Measurements from ENCODE around the gene PDXDC1. TPM values are rescaled to one million over a fixed set of nuclear protein-coding genes. Genes with fewer than 3 reads are reported as not detected.
"Not testable (repeated sequence)": the region's sequence is repeated elsewhere in the genome, so short reads cannot be mapped to it uniquely, and the experiment has no call there.

PDXDC1 gene
- total RNA-seq, 1 donor from 2014 or later: 123 TPM

DNA sequence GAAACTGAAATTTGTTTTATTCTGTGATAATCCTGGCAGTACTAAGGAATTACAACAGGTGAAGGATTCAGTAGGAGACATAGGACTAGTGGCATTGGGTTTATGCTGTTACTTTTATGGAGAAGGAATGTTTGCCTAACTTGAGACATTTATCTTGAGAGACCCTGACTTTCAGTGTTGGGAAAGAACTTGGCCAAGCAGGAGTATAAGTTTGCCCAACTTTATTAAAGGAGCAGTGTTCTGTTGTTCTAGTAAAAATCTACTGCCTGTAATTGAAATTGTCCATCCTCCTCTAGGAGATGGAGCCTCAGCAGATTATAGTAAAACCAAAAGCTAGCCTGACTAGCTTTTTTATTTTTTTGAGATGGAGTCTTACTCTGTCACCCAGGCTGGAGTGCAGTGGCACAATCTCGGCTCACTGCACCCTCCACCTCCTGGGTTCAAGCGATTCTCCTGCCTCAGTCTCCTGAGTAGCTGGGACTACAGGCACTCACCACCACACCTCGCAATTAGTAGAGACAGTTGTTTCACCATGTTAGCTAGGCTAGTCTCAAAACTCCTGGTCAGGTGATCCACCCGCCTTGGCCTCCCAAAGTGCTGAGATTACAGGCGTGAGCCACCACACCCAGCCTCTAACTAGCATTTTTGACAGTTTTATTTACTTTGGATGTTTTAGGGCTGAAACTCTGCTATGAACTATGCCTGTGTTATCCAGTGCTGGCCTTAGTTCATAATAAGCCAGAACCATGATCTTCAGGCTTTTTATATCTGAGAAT lies 30.7 kb downstream of the PDXDC1 start:
- FAIRE-seq; H3K27ac ChIP-seq (ENCODE audit: low read depth, low read length); H3K4me2 ChIP-seq (ENCODE audit: low read length); H3K4me3 Mint-ChIP-seq (ENCODE audit: unreplicated experiment); H3K27ac Mint-ChIP-seq (ENCODE audit: unreplicated experiment); H3K9ac ChIP-seq (ENCODE audit: low read length); H3K4me1 ChIP-seq (ENCODE audit: insufficient read depth, low read length); H3K9me3 Mint-ChIP-seq (ENCODE audit: unreplicated experiment); H3K4me3 ChIP-seq (ENCODE audit: insufficient read depth, low read depth, low read length); H2AFZ ChIP-seq (ENCODE audit: low read depth, low read length); H3K79me2 ChIP-seq (ENCODE audit: insufficient read depth, low read length); DNase-seq (ENCODE audit: low read depth); H3K9me3 ChIP-seq (ENCODE audit: insufficient read depth, low read depth, low read length); H3K4me1 Mint-ChIP-seq (ENCODE audit: low read depth, unreplicated experiment); H3K27me3 Mint-ChIP-seq (ENCODE audit: low read depth, unreplicated experiment); H3K27me3 ChIP-seq (ENCODE audit: insufficient read depth, low read length): not testable (repeated sequence)
- peaks cover 20% of the 10 kb centered on the region for H4K20me1 ChIP-seq (ENCODE audit: insufficient read depth, low read length)
- H3K36me3 Mint-ChIP-seq (ENCODE audit: low read depth, unreplicated experiment): peaks cover 25% of the 10 kb centered on the region
- H3K36me3 ChIP-seq (ENCODE audit: insufficient read depth, low read length): peaks cover 16% of the 10 kb centered on the region

DNA sequence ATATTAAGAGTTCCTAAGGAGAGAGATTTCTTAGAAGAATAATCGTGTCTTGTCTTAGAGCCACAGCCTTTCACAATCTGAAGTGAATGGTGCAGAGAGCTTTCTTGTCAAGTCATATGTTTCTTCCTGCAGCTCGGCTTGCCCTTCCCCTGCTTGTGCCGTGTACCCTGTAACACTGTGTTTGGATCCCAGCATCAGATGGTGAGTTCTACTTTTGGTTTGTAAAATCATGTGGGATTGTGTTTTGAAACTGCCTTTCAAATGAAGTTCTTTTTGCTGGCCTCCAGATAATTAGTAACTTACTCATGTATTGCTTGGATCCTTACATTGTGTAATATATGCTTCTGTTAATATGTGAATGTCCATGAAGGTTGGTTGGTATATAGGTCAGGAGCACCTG lies 33.8 kb downstream of the PDXDC1 start:
- H3K4me3 Mint-ChIP-seq (ENCODE audit: unreplicated experiment); H3K27ac Mint-ChIP-seq (ENCODE audit: unreplicated experiment); H3K27me3 Mint-ChIP-seq (ENCODE audit: low read depth, unreplicated experiment); H3K9me3 Mint-ChIP-seq (ENCODE audit: unreplicated experiment); H2AFZ ChIP-seq (ENCODE audit: low read depth, low read length); H3K9ac ChIP-seq (ENCODE audit: low read length); H3K27ac ChIP-seq (ENCODE audit: low read depth, low read length); FAIRE-seq; H3K4me1 ChIP-seq (ENCODE audit: insufficient read depth, low read length); H3K27me3 ChIP-seq (ENCODE audit: insufficient read depth, low read length); DNase-seq (ENCODE audit: low read depth); H3K4me1 Mint-ChIP-seq (ENCODE audit: low read depth, unreplicated experiment); H3K79me2 ChIP-seq (ENCODE audit: insufficient read depth, low read length); H3K9me3 ChIP-seq (ENCODE audit: insufficient read depth, low read depth, low read length); H3K4me2 ChIP-seq (ENCODE audit: low read length); H3K4me3 ChIP-seq (ENCODE audit: insufficient read depth, low read depth, low read length): not testable (repeated sequence)
- Histone ChIP-seq H4K20me1 (ENCODE audit: insufficient read depth, low read length) (peaks cover 20% of the 10 kb centered on the region), H3K36me3 (ENCODE audit: insufficient read depth, low read length) (peaks cover 23% of the 10 kb centered on the region)
- H3K36me3 Mint-ChIP-seq (ENCODE audit: low read depth, unreplicated experiment): peaks cover 36% of the 10 kb centered on the region

DNA sequence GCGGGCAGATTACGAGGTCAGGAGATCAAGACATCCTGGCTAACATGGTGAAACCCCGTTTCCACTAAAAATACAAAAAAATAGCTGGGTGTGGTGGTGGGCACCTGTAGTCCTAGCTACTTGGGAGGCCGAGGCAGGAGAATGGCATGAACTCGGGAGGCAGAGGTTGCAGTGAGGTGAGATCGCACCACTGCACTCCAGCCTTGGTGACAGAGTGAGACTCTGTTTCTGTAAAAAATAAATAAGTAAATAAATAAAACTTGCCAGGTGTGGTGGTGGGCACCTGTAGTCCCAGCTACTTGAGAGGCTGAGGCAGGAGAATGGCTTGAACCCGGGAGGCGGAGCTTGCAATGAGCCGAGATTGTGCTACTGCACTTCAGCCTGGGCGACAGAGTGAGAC lies 38.1 kb downstream of the PDXDC1 start:
- FAIRE-seq; H3K27ac ChIP-seq (ENCODE audit: low read depth, low read length); H3K27me3 Mint-ChIP-seq (ENCODE audit: low read depth, unreplicated experiment); H3K79me2 ChIP-seq (ENCODE audit: insufficient read depth, low read length); H2AFZ ChIP-seq (ENCODE audit: low read depth, low read length); H3K9me3 Mint-ChIP-seq (ENCODE audit: unreplicated experiment); H3K4me2 ChIP-seq (ENCODE audit: low read length); DNase-seq (ENCODE audit: low read depth); H3K9ac ChIP-seq (ENCODE audit: low read length); H3K4me3 Mint-ChIP-seq (ENCODE audit: unreplicated experiment); H3K4me3 ChIP-seq (ENCODE audit: insufficient read depth, low read depth, low read length); H3K9me3 ChIP-seq (ENCODE audit: insufficient read depth, low read depth, low read length); H3K27me3 ChIP-seq (ENCODE audit: insufficient read depth, low read length); H3K27ac Mint-ChIP-seq (ENCODE audit: unreplicated experiment): not testable (repeated sequence)
- Histone ChIP-seq H4K20me1 (ENCODE audit: insufficient read depth, low read length) (peaks cover 19% of the 10 kb centered on the region), H3K36me3 (ENCODE audit: insufficient read depth, low read length) (peaks cover 20% of the 10 kb centered on the region), H3K4me1 (ENCODE audit: insufficient read depth, low read length) (peaks cover 16% of the 10 kb centered on the region)
- Mint-ChIP-seq H3K4me1 (ENCODE audit: low read depth, unreplicated experiment) (peaks cover 29% of the 10 kb centered on the region), H3K36me3 (ENCODE audit: low read depth, unreplicated experiment) (peaks cover 40% of the 10 kb centered on the region)

DNA sequence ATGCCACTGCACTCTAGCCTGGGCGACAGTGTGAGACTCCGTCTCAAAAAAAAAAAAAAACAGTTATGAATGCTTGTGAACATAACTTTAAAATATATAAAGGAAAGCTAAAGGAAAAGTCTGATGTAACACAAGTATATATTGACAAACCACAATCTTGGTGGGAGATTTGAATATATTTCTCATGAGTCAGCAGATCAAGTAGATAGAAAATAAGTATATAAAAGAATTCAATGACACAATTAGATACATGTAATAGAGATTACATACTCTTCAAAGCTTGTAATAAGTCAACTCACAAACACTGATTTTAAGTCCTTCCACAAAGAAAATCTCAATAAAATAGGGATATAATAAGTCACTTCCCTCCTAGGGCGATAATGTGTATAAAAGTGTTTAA lies 40.8 kb downstream of the PDXDC1 start:
- DNase-seq (ENCODE audit: low read depth); H3K9me3 Mint-ChIP-seq (ENCODE audit: unreplicated experiment); H3K4me3 Mint-ChIP-seq (ENCODE audit: unreplicated experiment); H3K9me3 ChIP-seq (ENCODE audit: insufficient read depth, low read depth, low read length); H3K27ac ChIP-seq (ENCODE audit: low read depth, low read length); FAIRE-seq; H3K9ac ChIP-seq (ENCODE audit: low read length); H3K4me3 ChIP-seq (ENCODE audit: insufficient read depth, low read depth, low read length); H2AFZ ChIP-seq (ENCODE audit: low read depth, low read length); H3K4me2 ChIP-seq (ENCODE audit: low read length); H3K27me3 Mint-ChIP-seq (ENCODE audit: low read depth, unreplicated experiment); H3K27me3 ChIP-seq (ENCODE audit: insufficient read depth, low read length); H3K79me2 ChIP-seq (ENCODE audit: insufficient read depth, low read length): not testable (repeated sequence)
- H3K27ac Mint-ChIP-seq (ENCODE audit: unreplicated experiment): peak overlapping the region; percentile 96
- Histone ChIP-seq H3K36me3 (ENCODE audit: insufficient read depth, low read length) (peaks cover 14% of the 10 kb centered on the region), H4K20me1 (ENCODE audit: insufficient read depth, low read length) (peaks cover 13% of the 10 kb centered on the region), H3K4me1 (ENCODE audit: insufficient read depth, low read length) (peaks cover 16% of the 10 kb centered on the region)
- peaks cover 46% of the 10 kb centered on the region for H3K36me3 Mint-ChIP-seq (ENCODE audit: low read depth, unreplicated experiment)
- H3K4me1 Mint-ChIP-seq (ENCODE audit: low read depth, unreplicated experiment): peaks cover 29% of the 10 kb centered on the region

DNA sequence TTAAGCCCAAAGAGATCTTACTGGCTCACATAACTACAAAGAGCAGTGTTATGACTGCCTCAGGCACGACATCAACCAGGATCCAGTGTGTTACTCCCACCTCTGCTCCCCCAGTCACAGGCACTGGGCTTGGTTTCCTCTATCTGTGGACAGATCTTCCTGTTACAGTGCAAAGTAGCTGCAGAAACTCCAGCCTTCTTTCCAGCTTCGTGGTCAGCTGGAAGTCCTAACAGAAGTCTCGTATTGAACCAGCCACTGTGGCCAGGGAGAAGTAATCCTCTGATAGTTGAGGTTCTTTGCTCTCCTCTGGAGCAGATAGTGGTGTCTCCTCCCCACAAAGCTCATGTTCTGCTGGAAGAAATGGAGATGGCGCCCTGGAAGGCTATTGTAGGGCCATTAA lies 41.5 kb downstream of the PDXDC1 start:
- H3K27ac Mint-ChIP-seq (ENCODE audit: unreplicated experiment): peak overlapping the region; percentile 96
- peaks cover 10% of the 10 kb centered on the region for H3K36me3 ChIP-seq (ENCODE audit: insufficient read depth, low read length)
- H3K79me2 ChIP-seq (ENCODE audit: insufficient read depth, low read length); FAIRE-seq; H2AFZ ChIP-seq (ENCODE audit: low read depth, low read length); H3K4me2 ChIP-seq (ENCODE audit: low read length); H3K9me3 Mint-ChIP-seq (ENCODE audit: unreplicated experiment); H3K27me3 Mint-ChIP-seq (ENCODE audit: low read depth, unreplicated experiment); H3K9me3 ChIP-seq (ENCODE audit: insufficient read depth, low read depth, low read length); H3K27me3 ChIP-seq (ENCODE audit: insufficient read depth, low read length); H3K9ac ChIP-seq (ENCODE audit: low read length); H3K4me3 ChIP-seq (ENCODE audit: insufficient read depth, low read depth, low read length): not testable (repeated sequence)
- H3K4me1 ChIP-seq (ENCODE audit: insufficient read depth, low read length): peaks cover 16% of the 10 kb centered on the region
- DNase-seq (ENCODE audit: low read depth): peak; percentile 18
- H3K4me1 Mint-ChIP-seq (ENCODE audit: low read depth, unreplicated experiment): peaks cover 33% of the 10 kb centered on the region
- peaks cover 19% of the 10 kb centered on the region for H4K20me1 ChIP-seq (ENCODE audit: insufficient read depth, low read length)
- H3K36me3 Mint-ChIP-seq (ENCODE audit: low read depth, unreplicated experiment): peaks cover 43% of the 10 kb centered on the region
- H3K27ac ChIP-seq (ENCODE audit: low read depth, low read length): peak overlapping the region; percentile 12
- peak overlapping the region; percentile 60 for H3K4me3 Mint-ChIP-seq (ENCODE audit: unreplicated experiment)

DNA sequence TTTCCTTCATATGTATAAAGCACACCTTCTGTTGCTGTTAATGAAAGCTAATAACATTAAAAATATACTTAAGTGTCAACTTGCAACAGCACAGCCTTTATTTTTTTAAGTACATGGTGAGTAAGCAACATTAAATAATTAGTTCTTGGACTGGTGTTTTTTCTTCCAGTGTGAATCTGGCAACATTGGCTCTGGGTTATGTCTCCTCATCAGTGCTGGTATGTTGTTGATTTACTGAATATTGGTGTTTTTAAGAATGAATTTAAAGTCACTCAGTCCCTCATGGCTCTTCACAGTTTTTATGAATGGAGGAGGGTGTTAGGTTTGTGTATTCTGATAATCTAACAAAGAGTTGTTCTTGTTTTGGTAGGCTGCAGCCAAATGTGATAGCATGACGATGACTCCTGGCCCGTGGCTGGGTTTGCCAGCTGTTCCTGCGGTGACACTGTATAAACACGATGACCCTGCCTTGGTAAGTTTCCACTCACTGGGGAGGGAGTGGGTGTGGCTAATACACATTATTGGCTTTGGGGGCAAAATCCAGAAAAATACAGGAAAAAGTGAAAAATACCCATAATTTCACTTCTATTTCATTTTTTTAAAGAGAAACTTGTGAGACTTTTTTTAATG lies 42.2 kb downstream of the PDXDC1 start:
- DNase-seq (ENCODE audit: low read depth): peak; percentile 53
- not testable (repeated sequence) for H3K4me3 Mint-ChIP-seq (ENCODE audit: unreplicated experiment); H3K79me2 ChIP-seq (ENCODE audit: insufficient read depth, low read length); H3K27me3 Mint-ChIP-seq (ENCODE audit: low read depth, unreplicated experiment); FAIRE-seq; H3K27me3 ChIP-seq (ENCODE audit: insufficient read depth, low read length); H3K9me3 ChIP-seq (ENCODE audit: insufficient read depth, low read depth, low read length); H3K4me2 ChIP-seq (ENCODE audit: low read length); H3K9ac ChIP-seq (ENCODE audit: low read length); H3K9me3 Mint-ChIP-seq (ENCODE audit: unreplicated experiment); H2AFZ ChIP-seq (ENCODE audit: low read depth, low read length); H3K4me3 ChIP-seq (ENCODE audit: insufficient read depth, low read depth, low read length)
- Mint-ChIP-seq H3K27ac (ENCODE audit: unreplicated experiment) (peak overlapping the region; percentile 88), H3K36me3 (ENCODE audit: low read depth, unreplicated experiment) (peaks cover 39% of the 10 kb centered on the region), H3K4me1 (ENCODE audit: low read depth, unreplicated experiment) (peaks cover 40% of the 10 kb centered on the region)
- peaks cover 19% of the 10 kb centered on the region for H3K4me1 ChIP-seq (ENCODE audit: insufficient read depth, low read length)
- peaks cover 10% of the 10 kb centered on the region for H3K36me3 ChIP-seq (ENCODE audit: insufficient read depth, low read length)
- H4K20me1 ChIP-seq (ENCODE audit: insufficient read depth, low read length): peaks cover 27% of the 10 kb centered on the region
- peak overlapping the region; percentile 0 for H3K27ac ChIP-seq (ENCODE audit: low read depth, low read length)

Data from astrocyte (in vitro differentiated cells and primary cell).